IMR-90 (cell line): ENCODE data around the gene SLC6A9. TPM values are rescaled to one million over a fixed set of nuclear protein-coding genes. Genes with fewer than 3 reads are reported as not detected.
A peak's percentile ranks its signal among the peaks of the same experiment; 100 is the strongest.

Experiments used
- ATAC-seq: fragments of 200-7000 bp; cut with Tn5 transposase; 2 replicates; pipeline ENCODE4 v1.9.1; 2020; ENCODE audit warnings: low read depth, mild to moderate bottlenecking, moderate library complexity
- BruUV-seq: library from RNA; stranded (reverse); fragments of 400-500 nt; replicated peaks from 2 replicates; lab custom pipeline; 2021; lab: Mats Ljungman, UMichigan
- CTCF ChIA-PET: fragments of 300-600 bp; formaldehyde crosslinking; extraction: SDS; loops from one replicate; lab custom pipeline; 2021; ENCODE audit warnings: antibody characterized with exemption; lab: Yijun Ruan, JAX
- POLR2A ChIA-PET: fragments of 300-600 bp; sonication (Branson Sonifier 250); formaldehyde crosslinking; loops from one replicate; lab custom pipeline; 2022; ENCODE audit warnings: antibody characterized with exemption; ENCODE audit not compliant: unreplicated experiment; lab: Charles Lee
- DNase-seq: peaks from one replicate; pipeline ENCODE4 v3.0.0; 2013
- H2AFZ ChIP-seq: replicated peaks from 2 replicates; pipeline ENCODE3; 2013; ENCODE audit warnings: low read length, mild to moderate bottlenecking; ENCODE audit not compliant: poor library complexity
- H2AK5ac ChIP-seq: 2 replicates; pipeline ENCODE4 v1.6.1; 2013; ENCODE audit warnings: low read depth, low read length, inconsistent platforms
- H2AK9ac ChIP-seq: replicated peaks from 2 replicates; pipeline ENCODE3; 2013; ENCODE audit warnings: mild to moderate bottlenecking, low read depth, low read length, moderate library complexity; ENCODE audit not compliant: poor library complexity
- H2BK120ac ChIP-seq: 2 replicates; pipeline ENCODE4 v1.6.1; 2013; ENCODE audit warnings: low read depth, low read length, inconsistent platforms
- H2BK15ac ChIP-seq: 3 replicates; pipeline ENCODE4 v1.6.1; 2013; ENCODE audit warnings: low read depth, low read length, inconsistent platforms
- H2BK20ac ChIP-seq: 2 replicates; pipeline ENCODE4 v1.6.1; 2013; ENCODE audit warnings: low read depth, mild to moderate bottlenecking, inconsistent platforms, low read length, moderate library complexity
- H2BK5ac ChIP-seq: 2 replicates; pipeline ENCODE4 v1.6.1; 2013; ENCODE audit warnings: mild to moderate bottlenecking, low read depth, low read length, inconsistent platforms; ENCODE audit not compliant: poor library complexity, severe bottlenecking
- H3K14ac ChIP-seq: replicated peaks from 2 replicates; pipeline ENCODE4 v1.6.1; 2013; ENCODE audit warnings: low read depth, low read length, inconsistent platforms
- H3K18ac ChIP-seq: 2 replicates; pipeline ENCODE4 v1.6.1; 2013; ENCODE audit warnings: low read depth, low read length, control low read depth
- H3K23ac ChIP-seq: 2 replicates; pipeline ENCODE4 v1.6.1; 2013; ENCODE audit warnings: low read depth, low read length, inconsistent platforms
- H3K27ac ChIP-seq: 2 replicates; pipeline ENCODE4 v1.5.1; 2013; ENCODE audit warnings: mild to moderate bottlenecking, control low read depth, low read length; ENCODE audit not compliant: insufficient read depth
- H3K27me3 ChIP-seq: 2 replicates; pipeline ENCODE4 v1.6.1; 2013; ENCODE audit warnings: low read length; ENCODE audit not compliant: control insufficient read depth, insufficient read depth
- H3K36me3 ChIP-seq: 2 replicates; pipeline ENCODE4 v1.6.1; 2013; ENCODE audit warnings: low read length, mixed read lengths; ENCODE audit not compliant: control insufficient read depth, insufficient read depth
- H3K4ac ChIP-seq: 2 replicates; pipeline ENCODE4 v1.6.1; 2013; ENCODE audit warnings: low read depth, low read length, inconsistent platforms
- H3K4me1 ChIP-seq: 2 replicates; pipeline ENCODE4 v1.6.1; 2013; ENCODE audit warnings: low read length, mixed read lengths; ENCODE audit not compliant: control insufficient read depth, insufficient read depth
- H3K4me2 ChIP-seq: 2 replicates; pipeline ENCODE4 v1.6.1; 2013; ENCODE audit warnings: low read depth, mild to moderate bottlenecking, control low read depth, low read length, moderate library complexity
- H3K4me3 ChIP-seq: 2 replicates; pipeline ENCODE4 v1.5.1; 2013; ENCODE audit warnings: low read depth, mild to moderate bottlenecking, control low read depth, low read length, moderate library complexity; ENCODE audit not compliant: insufficient read depth
- H3K56ac ChIP-seq: 2 replicates; pipeline ENCODE4 v1.6.1; 2013; ENCODE audit warnings: low read length, inconsistent platforms; ENCODE audit not compliant: insufficient read depth; ENCODE audit errors: extremely low read depth
- H3K79me1 ChIP-seq, 2 experiments: 2 replicates each; pipeline ENCODE4 v1.6.1; 2013; ENCODE audit warnings: low read length in 2 of 2, inconsistent platforms in 1 of 2, low read depth in 1 of 2
- H3K9ac ChIP-seq: 2 replicates; pipeline ENCODE4 v1.6.1; 2013; ENCODE audit warnings: low read depth, low read length, control low read depth
- H3K9me1 ChIP-seq: 2 replicates; pipeline ENCODE4 v1.6.1; 2013; ENCODE audit warnings: low read length, inconsistent platforms; ENCODE audit not compliant: insufficient read depth
- H3K9me3 ChIP-seq: 2 replicates; pipeline ENCODE4 v1.6.1; 2013; ENCODE audit warnings: low read length; ENCODE audit not compliant: control insufficient read depth, insufficient read depth
- H4K20me1 ChIP-seq: 2 replicates; pipeline ENCODE4 v1.6.1; 2013; ENCODE audit warnings: low read length, inconsistent platforms; ENCODE audit not compliant: insufficient read depth
- H4K5ac ChIP-seq: 2 replicates; pipeline ENCODE4 v1.6.1; 2013; ENCODE audit warnings: mild to moderate bottlenecking, low read depth, low read length, control low read depth
- H4K8ac ChIP-seq, 2 experiments: 2 replicates each; pipeline ENCODE4 v1.6.1; 2013; ENCODE audit warnings: low read depth in 2 of 2, low read length in 2 of 2, control low read depth in 1 of 2, inconsistent platforms in 1 of 2
- H4K91ac ChIP-seq: 2 replicates; pipeline ENCODE4 v1.6.1; 2013; ENCODE audit warnings: low read depth, low read length, inconsistent platforms; ENCODE audit not compliant: insufficient read depth
- CEBPB ChIP-seq: IDR thresholded peaks from 2 replicates; pipeline ENCODE4 v1.6.1; 2012; ENCODE audit warnings: low read depth, low read length, improper control_type of control experiment
- CHD1 ChIP-seq: IDR thresholded peaks from 2 replicates; pipeline ENCODE4 v1.6.1; 2012; ENCODE audit warnings: low read depth, low read length, improper control_type of control experiment
- CTCF ChIP-seq: conservative IDR thresholded peaks from 2 replicates; pipeline ENCODE4 v1.5.1; 2012; ENCODE audit warnings: mild to moderate bottlenecking, low read depth, low read length, improper control_type of control experiment
- ELK1 ChIP-seq: fragments of 150-350 bp; IDR thresholded peaks from 2 replicates; pipeline ENCODE4 v1.6.1; 2016; ENCODE audit warnings: low read depth, mild to moderate bottlenecking, low read length, moderate library complexity, borderline replicate concordance
- FOS ChIP-seq: fragments of 150-350 bp; IDR thresholded peaks from 2 replicates; pipeline ENCODE4 v1.6.1; 2016; ENCODE audit warnings: low read depth, low read length
- MAFK ChIP-seq: IDR thresholded peaks from 2 replicates; pipeline ENCODE4 v1.6.1; 2012; ENCODE audit warnings: low read depth, low read length, improper control_type of control experiment
- MAZ ChIP-seq: IDR thresholded peaks from 2 replicates; pipeline ENCODE4 v1.6.1; 2012; ENCODE audit warnings: low read depth, mild to moderate bottlenecking, low read length, improper control_type of control experiment, moderate library complexity, borderline replicate concordance
- MXI1 ChIP-seq: IDR thresholded peaks from 2 replicates; pipeline ENCODE4 v1.6.1; 2012; ENCODE audit warnings: low read depth, mild to moderate bottlenecking, low read length, moderate library complexity, borderline replicate concordance
- NFE2L2 ChIP-seq: fragments of 150-350 bp; IDR thresholded peaks from 2 replicates; pipeline ENCODE4 v1.6.1; 2016; ENCODE audit warnings: low read depth, mild to moderate bottlenecking, low read length
- POLR2A ChIP-seq: IDR thresholded peaks from 2 replicates; pipeline ENCODE4 v1.6.1; 2012; ENCODE audit warnings: mild to moderate bottlenecking, low read depth, low read length
- RAD21 ChIP-seq: IDR thresholded peaks from 2 replicates; pipeline ENCODE4 v1.6.1; 2012; ENCODE audit warnings: low read length, improper control_type of control experiment
- RCOR1 ChIP-seq: IDR thresholded peaks from 2 replicates; pipeline ENCODE4 v1.6.1; 2012; ENCODE audit warnings: mild to moderate bottlenecking, low read length, improper control_type of control experiment; ENCODE audit not compliant: insufficient replicate concordance
- RFX5 ChIP-seq: IDR thresholded peaks from 2 replicates; pipeline ENCODE4 v1.8.0; 2012; ENCODE audit warnings: low read depth, mild to moderate bottlenecking, low read length, moderate library complexity
- SMC3 ChIP-seq: fragments of 150-350 bp; IDR thresholded peaks from 2 replicates; pipeline ENCODE4 v1.6.1; 2016; ENCODE audit warnings: low read depth, mild to moderate bottlenecking, antibody characterized with exemption, low read length, moderate library complexity
- USF2 ChIP-seq: fragments of 150-350 bp; IDR thresholded peaks from 2 replicates; pipeline ENCODE4 v1.6.1; 2017; ENCODE audit warnings: mild to moderate bottlenecking, antibody characterized with exemption, low read length, low read depth
- WGBS, 2 experiments: methylation state at CpG; one replicate each; pipeline versions ENCODE4 v1.1.5 to v1.1.7; 2013; ENCODE audit warnings: missing lambda C conversion rate in 2 of 2; ENCODE audit not compliant: insufficient read length in 1 of 2; ENCODE audit errors: extremely low coverage in 2 of 2; 5-methylcytosine and 5-hydroxymethylcytosine counted together
- dilution Hi-C: fragments of 300-500 bp; cut with HindIII; formaldehyde crosslinking; loops from one replicate; pipeline ENCODE4 v1.14.3; 2018; ENCODE audit warnings: low sequenced_read_pairs; ENCODE audit not compliant: unreplicated experiment
- in situ Hi-C: fragments of 300-500 bp; cut with MboI; formaldehyde crosslinking; loops from 3 replicates; pipeline ENCODE4 v1.14.3; 2019; ENCODE audit warnings: low sequenced_read_pairs, inconsistent platforms, mixed read lengths
- intact Hi-C: fragments of 100-400 bp; cut with micrococcal nuclease; formaldehyde crosslinking; loops from 2 replicates; pipeline ENCODE4 v1.10.0; 2022
- polyA plus RNA-seq, 3 experiments: library from polyadenylated mRNA; depleted of rRNA; stranded (reverse); fragments of >200 nt; gene quantifications; 2 replicates each; pipeline ENCODE4 v1.2.3, GENCODE V29; 2012; ENCODE audit warnings: low replicate concordance in 1 of 3
- total RNA-seq: library from RNA; depleted of rRNA; stranded (reverse); fragments of >200 nt; gene quantifications from 2 replicates; pipeline ENCODE4 v1.2.3, GENCODE V29; 2012

The SLC6A9 gene
- total and polyA plus RNA-seq, 2 of the 4 experiments (the other 2 are of a cell fraction), result 2.0 to 6.6 TPM

DNA sequence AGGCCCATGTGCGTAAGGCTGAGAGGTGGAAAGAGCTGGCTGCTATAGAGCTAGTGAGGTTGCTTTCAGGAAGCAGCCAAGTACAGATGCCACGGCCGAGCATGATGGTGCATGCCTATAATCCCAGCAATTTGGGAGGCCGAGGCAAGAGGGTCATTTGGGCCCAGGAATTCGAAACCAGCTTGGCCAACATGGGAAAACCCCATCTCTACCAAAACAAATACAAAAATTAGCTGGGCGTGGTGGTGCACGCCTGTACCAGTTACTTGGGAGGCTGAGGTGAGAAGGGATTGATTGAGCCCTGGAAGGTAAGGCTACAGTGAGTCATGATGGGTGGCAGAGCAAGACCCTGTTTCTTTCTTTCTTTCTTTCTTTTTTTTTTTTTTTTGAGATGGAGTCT is 37.2 kb downstream of the SLC6A9 start:
- Histone ChIP-seq H4K20me1 (no peaks in the 10 kb centered on the region), H3K36me3 (peaks cover 6% of the 10 kb centered on the region; the same call in 1 of the 2 replicates), H3K9me1 (no peaks in the 10 kb centered on the region), H3K9ac (no peak overlapping the region), H2BK15ac (no peak overlapping the region), H3K79me1 (no peaks in the 10 kb centered on the region), H3K56ac (no peak overlapping the region), H3K4ac (no peak overlapping the region), H2AK5ac (no peak overlapping the region), H3K4me2 (no peak overlapping the region), H2BK20ac (no peak overlapping the region), H3K23ac (no peak overlapping the region), H3K27me3 (no peaks in the 10 kb centered on the region), H4K8ac (no peak overlapping the region), H3K4me3 (no peak overlapping the region), H4K91ac (no peak overlapping the region), H3K14ac (no peak overlapping the region), H3K4me1 (peaks cover 7% of the 10 kb centered on the region), H4K5ac (no peak overlapping the region), H2BK5ac (no peak overlapping the region), H3K27ac (no peak overlapping the region), H3K9me3 (no peaks in the 10 kb centered on the region), H3K18ac (no peak overlapping the region), H2BK120ac (no peak overlapping the region), H2AFZ (peak overlapping the region; percentile 38), H2AK9ac (no peak overlapping the region)
- no TSS peak for BruUV-seq
- no peak for ATAC-seq
- in situ Hi-C loops, result no loop called here
- dilution Hi-C loops, result no loop called here
- no peak for DNase-seq
- ChIA-PET CTCF (interaction anchor here (0.9 to 1.1 kb wide), 3 partner anchors 27 to 230 kb away, joined by 3 read pairs; no protein-coding TSS in a partner anchor), POLR2A (no interaction called here)
- TF ChIP-seq CHD1 (no peak), RAD21 (no peak), CTCF (no peak), SMC3 (no peak), MAFK (no peak), NFE2L2 (no peak), RFX5 (no peak), CEBPB (no peak), RCOR1 (no peak), USF2 (no peak), POLR2A (no peak), ELK1 (no peak), MXI1 (no peak), FOS (no peak), MAZ (no peak)
- intact Hi-C loops, result no loop called here
- WGBS, 2 experiments, result 100% methylated on average over 1 of the region's 7 CpGs; no CpG with 5 or more reads in 1 of the 2 experiments
